ENCODE results near the gene TMTC1. TPM values are rescaled to one million over a fixed set of nuclear protein-coding genes. Genes with fewer than 3 reads are reported as not detected.

The TMTC1 gene
- total RNA-seq, 6 experiments from 2014 or later = not detected

DNA sequence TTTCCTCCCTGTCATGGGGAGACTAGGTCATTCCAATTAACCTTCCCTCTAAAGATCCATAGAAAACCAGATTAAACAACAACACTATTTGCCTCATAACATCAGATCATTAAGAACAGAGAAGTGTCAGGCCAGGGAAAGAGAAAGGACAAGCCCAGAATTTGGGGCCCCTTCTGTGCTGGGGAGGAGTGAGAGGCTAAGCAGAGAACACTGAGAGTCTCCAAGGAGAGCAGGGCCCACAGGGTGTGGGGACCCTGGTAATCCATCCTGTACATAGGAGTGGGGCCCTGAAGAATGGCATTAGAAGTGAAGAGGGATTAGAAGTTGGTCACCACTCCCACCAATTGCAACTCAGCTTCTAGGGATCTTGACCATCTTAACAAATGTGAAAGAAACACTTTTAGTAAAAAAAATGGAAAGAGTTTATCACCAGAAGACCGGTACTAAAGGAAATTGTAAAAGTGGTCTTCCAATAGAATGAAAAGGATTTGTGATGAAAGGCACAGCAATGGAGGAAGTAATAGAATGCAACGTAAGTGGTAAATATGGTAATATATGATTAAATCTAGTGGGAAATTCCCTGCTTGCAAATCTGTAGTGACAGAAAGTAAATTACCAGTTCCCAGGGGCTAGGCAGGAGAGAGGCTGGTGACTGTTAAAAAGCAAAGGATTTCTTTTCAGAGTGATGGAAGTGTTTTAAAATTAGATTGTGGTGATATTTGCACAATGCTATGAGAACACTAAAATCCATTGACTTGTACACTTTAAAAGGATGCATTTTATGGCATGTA, 14.0 kb upstream of the TMTC1 start:
- TF ChIP-seq, protein P1, sequence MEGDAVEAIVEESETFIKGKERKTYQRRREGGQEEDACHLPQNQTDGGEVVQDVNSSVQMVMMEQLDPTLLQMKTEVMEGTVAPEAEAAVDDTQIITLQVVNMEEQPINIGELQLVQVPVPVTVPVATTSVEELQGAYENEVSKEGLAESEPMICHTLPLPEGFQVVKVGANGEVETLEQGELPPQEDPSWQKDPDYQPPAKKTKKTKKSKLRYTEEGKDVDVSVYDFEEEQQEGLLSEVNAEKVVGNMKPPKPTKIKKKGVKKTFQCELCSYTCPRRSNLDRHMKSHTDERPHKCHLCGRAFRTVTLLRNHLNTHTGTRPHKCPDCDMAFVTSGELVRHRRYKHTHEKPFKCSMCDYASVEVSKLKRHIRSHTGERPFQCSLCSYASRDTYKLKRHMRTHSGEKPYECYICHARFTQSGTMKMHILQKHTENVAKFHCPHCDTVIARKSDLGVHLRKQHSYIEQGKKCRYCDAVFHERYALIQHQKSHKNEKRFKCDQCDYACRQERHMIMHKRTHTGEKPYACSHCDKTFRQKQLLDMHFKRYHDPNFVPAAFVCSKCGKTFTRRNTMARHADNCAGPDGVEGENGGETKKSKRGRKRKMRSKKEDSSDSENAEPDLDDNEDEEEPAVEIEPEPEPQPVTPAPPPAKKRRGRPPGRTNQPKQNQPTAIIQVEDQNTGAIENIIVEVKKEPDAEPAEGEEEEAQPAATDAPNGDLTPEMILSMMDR (IDR thresholded peaks at IDR 0.05) = no peak
- no peak for DNase-seq
- no peaks in the 10 kb centered on the region for H3K36me3 Mint-ChIP-seq (ENCODE audit: low read depth)
- H3K27ac Mint-ChIP-seq = no peak overlapping the region
- no peak overlapping the region for H3K4me3 Mint-ChIP-seq
- peaks cover 4% of the 10 kb centered on the region; the same call in 1 of the 2 replicates for H3K27me3 Mint-ChIP-seq (ENCODE audit: insufficient read depth)
- H3K9me3 Mint-ChIP-seq = peaks cover 30% of the 10 kb centered on the region
- peaks cover 9% of the 10 kb centered on the region for H3K4me1 Mint-ChIP-seq (ENCODE audit: low read depth)

DNA sequence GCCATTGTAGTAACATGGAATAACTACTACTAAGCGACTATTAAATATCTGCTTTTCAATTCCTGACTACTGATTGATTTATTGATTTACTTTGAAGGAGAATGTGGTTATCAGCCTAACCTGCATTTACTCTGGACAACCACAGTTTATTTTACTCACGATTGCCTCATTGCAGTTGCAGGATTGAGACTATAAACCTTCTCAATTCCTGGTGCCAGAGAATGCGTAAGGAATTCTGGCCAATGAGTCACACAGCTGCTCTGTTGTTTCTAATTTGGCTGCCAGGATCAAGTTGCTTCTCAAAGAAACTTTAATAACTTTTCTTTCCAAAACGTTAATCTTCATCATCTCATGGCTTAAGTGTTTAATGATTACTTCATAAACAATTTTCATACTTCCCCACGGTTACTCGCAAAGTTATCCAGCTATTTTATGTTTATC, 13.1 kb upstream of the TMTC1 start:
- H3K4me3 Mint-ChIP-seq = no peak overlapping the region
- no peak overlapping the region for H3K27ac Mint-ChIP-seq

DNA sequence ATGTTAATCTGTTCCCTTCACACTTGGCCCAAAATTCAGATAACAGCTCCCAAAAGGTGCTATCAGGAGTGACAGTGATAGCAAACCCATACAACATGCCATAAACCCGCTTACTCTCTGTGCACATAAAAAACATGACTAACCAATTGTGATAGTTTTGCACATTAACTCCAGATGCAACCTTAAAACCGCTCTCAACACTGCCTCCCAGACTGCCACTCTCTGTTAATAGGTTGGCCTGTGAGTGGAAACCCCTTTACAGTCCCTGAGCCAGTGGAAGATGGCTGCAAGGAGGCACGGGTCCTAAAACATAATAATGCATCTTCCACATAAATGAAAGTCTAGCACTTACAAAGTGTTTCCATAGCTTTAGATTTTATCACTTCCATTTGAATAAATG, 12.0 kb upstream of the TMTC1 start:
- no peaks in the 10 kb centered on the region; the same call in 1 of the 2 replicates for H3K36me3 Mint-ChIP-seq (ENCODE audit: low read depth)
- no peak overlapping the region for H3K4me3 Mint-ChIP-seq
- TF ChIP-seq, protein P1 (IDR thresholded peaks at IDR 0.05) = no peak
- H3K4me1 Mint-ChIP-seq (ENCODE audit: low read depth) = peaks cover 9% of the 10 kb centered on the region
- peaks cover 3% of the 10 kb centered on the region; the same call in 1 of the 2 replicates for H3K27me3 Mint-ChIP-seq (ENCODE audit: insufficient read depth)
- DNase-seq = no peak
- H3K27ac Mint-ChIP-seq = no peak overlapping the region
- H3K9me3 Mint-ChIP-seq = peaks cover 25% of the 10 kb centered on the region

More for the DNA sequence above, 13.1 kb upstream of the TMTC1 start:
- Mint-ChIP-seq H3K4me1 (ENCODE audit: low read depth) (peaks cover 9% of the 10 kb centered on the region), H3K27me3 (ENCODE audit: insufficient read depth) (peaks cover 3% of the 10 kb centered on the region; the same call in 1 of the 2 replicates), H3K36me3 (ENCODE audit: low read depth) (no peaks in the 10 kb centered on the region), H3K9me3 (peaks cover 30% of the 10 kb centered on the region)
- TF ChIP-seq, protein P1 (IDR thresholded peaks at IDR 0.05) = no peak
- peak; percentile 49 for DNase-seq

DNA sequence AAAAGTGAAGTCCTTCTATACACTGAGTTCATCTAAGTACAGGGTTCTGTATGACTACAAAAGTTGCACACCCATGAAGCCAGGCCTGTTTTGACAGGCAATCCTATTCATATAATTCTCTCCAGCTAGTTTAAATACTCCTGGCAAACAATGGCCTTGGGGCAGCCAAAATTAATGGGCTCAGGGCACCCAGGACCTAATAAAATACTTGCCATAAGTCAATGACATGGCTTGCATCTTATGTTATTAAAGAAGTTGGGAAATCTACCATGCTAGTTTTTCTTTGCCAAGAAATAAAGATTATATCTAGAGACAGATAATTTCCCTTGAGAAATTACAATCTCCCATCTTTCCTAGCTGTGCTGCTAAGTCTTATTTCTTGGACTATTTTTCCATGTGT, 11.1 kb upstream of the TMTC1 start:
- Mint-ChIP-seq H3K9me3 (peaks cover 32% of the 10 kb centered on the region), H3K27ac (no peak overlapping the region), H3K36me3 (ENCODE audit: low read depth) (no peaks in the 10 kb centered on the region; the same call in 1 of the 2 replicates), H3K4me1 (ENCODE audit: low read depth) (peaks cover 9% of the 10 kb centered on the region), H3K4me3 (no peak overlapping the region), H3K27me3 (ENCODE audit: insufficient read depth) (peaks cover 3% of the 10 kb centered on the region; the same call in 1 of the 2 replicates)
- TF ChIP-seq, protein P1 (IDR thresholded peaks at IDR 0.05) = no peak
- DNase-seq = no peak

DNA sequence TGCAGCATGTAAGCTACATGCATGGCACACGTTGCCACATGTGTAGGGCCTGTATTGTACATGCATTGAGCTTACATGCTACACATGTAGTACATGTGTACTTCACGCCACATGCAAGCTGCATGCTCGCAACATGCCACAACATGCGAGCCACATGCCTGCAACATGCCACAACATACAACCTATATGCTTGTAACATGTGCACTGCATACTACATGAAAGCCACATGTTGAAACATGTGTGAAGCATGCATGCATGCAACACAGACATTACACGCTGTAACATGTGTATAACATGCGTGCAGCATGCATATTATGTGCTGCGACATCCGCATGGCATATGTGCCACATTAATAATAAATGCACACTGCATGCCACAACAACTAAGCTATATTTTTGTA, 9.1 kb upstream of the TMTC1 start:
- TF ChIP-seq, protein P1 (IDR thresholded peaks at IDR 0.05) = no peak
- peaks cover 34% of the 10 kb centered on the region for H3K9me3 Mint-ChIP-seq
- no peak overlapping the region for H3K27ac Mint-ChIP-seq
- no peaks in the 10 kb centered on the region; the same call in 1 of the 2 replicates for H3K36me3 Mint-ChIP-seq (ENCODE audit: low read depth)
- no peak for DNase-seq
- H3K27me3 Mint-ChIP-seq (ENCODE audit: insufficient read depth) = peaks cover 3% of the 10 kb centered on the region; the same call in 1 of the 2 replicates
- H3K4me3 Mint-ChIP-seq = no peak overlapping the region
- peaks cover 9% of the 10 kb centered on the region for H3K4me1 Mint-ChIP-seq (ENCODE audit: low read depth)

Data from HFFc6 (cell line).